Measurements from ENCODE around the gene PRKAB2.
"Not testable (repeated sequence)": the region's sequence is repeated elsewhere in the genome, so short reads cannot be mapped to it uniquely, and the experiment has no call there.

PRKAB2 gene

GRCh38 chr1:147142886-147143285 lies 29.4 kb downstream of the PRKAB2 start:
- TF ChIP-seq CTCF (IDR thresholded peaks at IDR 0.05; ENCODE audit: low read depth, low read length, missing control alignments) = no peak
- DNase-seq (ENCODE audit: extremely low read depth, low read depth) = no peak
- H3K4me3 ChIP-seq (replicated peaks; ENCODE audit: low read depth, low read length) = no peak overlapping the region

GRCh38 chr1:147130721-147131120 lies 41.5 kb downstream of the PRKAB2 start:
- H3K4me3 ChIP-seq (replicated peaks; ENCODE audit: low read depth, low read length); DNase-seq (ENCODE audit: extremely low read depth, low read depth): not testable (repeated sequence)

GRCh38 chr1:147129116-147129873 lies 43.0 kb downstream of the PRKAB2 start:
- H3K4me3 ChIP-seq (replicated peaks; ENCODE audit: low read depth, low read length) = no peak overlapping the region
- no peak for DNase-seq (ENCODE audit: extremely low read depth, low read depth)
- no peak for TF ChIP-seq CTCF (IDR thresholded peaks at IDR 0.05; ENCODE audit: low read depth, low read length, missing control alignments)

- TF ChIP-seq CTCF (IDR thresholded peaks at IDR 0.05; ENCODE audit: low read depth, low read length, missing control alignments) = no peak
- DNase-seq (ENCODE audit: extremely low read depth, low read depth) = no peak
- H3K4me3 ChIP-seq (replicated peaks; ENCODE audit: low read depth, low read length) = no peak overlapping the region
These were observed 48.0 kb downstream of the PRKAB2 start for GRCh38 chr1:147124266-147124665.

- H3K4me3 ChIP-seq (replicated peaks; ENCODE audit: low read depth, low read length) = no peak overlapping the region
- no peak for DNase-seq (ENCODE audit: extremely low read depth, low read depth)
- no peak for TF ChIP-seq CTCF (IDR thresholded peaks at IDR 0.05; ENCODE audit: low read depth, low read length, missing control alignments)
These were observed 55.2 kb downstream of the PRKAB2 start for GRCh38 chr1:147117109-147117508.

- no peak for DNase-seq (ENCODE audit: extremely low read depth, low read depth)
- TF ChIP-seq CTCF (IDR thresholded peaks at IDR 0.05; ENCODE audit: low read depth, low read length, missing control alignments) = no peak
- no peak overlapping the region for H3K4me3 ChIP-seq (replicated peaks; ENCODE audit: low read depth, low read length)
These were observed 56.8 kb downstream of the PRKAB2 start for GRCh38 chr1:147115496-147115895.

GRCh38 chr1:147115079-147115478 lies 57.2 kb downstream of the PRKAB2 start:
- not testable (repeated sequence) for H3K4me3 ChIP-seq (replicated peaks; ENCODE audit: low read depth, low read length); DNase-seq (ENCODE audit: extremely low read depth, low read depth)

- H3K4me3 ChIP-seq (replicated peaks; ENCODE audit: low read depth, low read length); DNase-seq (ENCODE audit: extremely low read depth, low read depth): not testable (repeated sequence)
These were observed 57.9 kb downstream of the PRKAB2 start for GRCh38 chr1:147114353-147114752.

All from HFF-Myc (cell line).